BE2C (cell line): ENCODE measurements around the gene ANTXRL.
"Not testable (repeated sequence)": the region's sequence is repeated elsewhere in the genome, so short reads cannot be mapped to it uniquely, and the experiment has no call there.

ENCODE experiments used
- DNase-seq: peaks from one replicate; pipeline ENCODE4 v3.0.0-alpha.2; 2020
- H3K27me3 ChIP-seq: fragments of 250-450 bp; sonication (Bioruptor Pico); 2 replicates; pipeline ENCODE4 v1.5.1; 2020; ENCODE audit warnings: mild to moderate bottlenecking
- H3K36me3 ChIP-seq: fragments of 250-450 bp; sonication (Bioruptor Pico); 2 replicates; pipeline ENCODE4 v1.5.1; 2020; ENCODE audit warnings: mild to moderate bottlenecking
- H3K4me1 ChIP-seq: fragments of 250-450 bp; sonication (Bioruptor Pico); 2 replicates; pipeline ENCODE4 v1.5.1; 2020
- H3K4me3 ChIP-seq: 2 replicates; pipeline ENCODE4 v1.5.1; 2011; ENCODE audit warnings: low read depth, low read length
- H3K9me3 ChIP-seq: fragments of 250-450 bp; sonication (Bioruptor Pico); 2 replicates; pipeline ENCODE4 v1.5.1; 2020
- CTCF ChIP-seq: IDR thresholded peaks from 2 replicates; pipeline ENCODE4 v1.5.1; 2012; ENCODE audit warnings: mild to moderate bottlenecking, low read depth, low read length

ANTXRL gene

GRCh38 chr10:46330894-46331293, 44.1 kb downstream of the ANTXRL start:
- H3K4me1 ChIP-seq = no peaks in the 10 kb centered on the region
- H3K27me3 ChIP-seq = peaks cover 7% of the 10 kb centered on the region; the same call in 1 of the 2 replicates
- no peak for TF ChIP-seq CTCF
- H3K4me3 ChIP-seq = no peak overlapping the region
- no peaks in the 10 kb centered on the region; the same call in 1 of the 2 replicates for H3K36me3 ChIP-seq
- no peaks in the 10 kb centered on the region for H3K9me3 ChIP-seq
- no peak for DNase-seq

- not testable (repeated sequence) for H3K4me3 ChIP-seq, H3K9me3 ChIP-seq, DNase-seq, H3K36me3 ChIP-seq, H3K27me3 ChIP-seq, H3K4me1 ChIP-seq
Measured at GRCh38 chr10:46365484-46365883, 78.7 kb downstream of the ANTXRL start.

GRCh38 chr10:46367209-46367608, 80.4 kb downstream of the ANTXRL start:
- DNase-seq, H3K9me3 ChIP-seq, H3K27me3 ChIP-seq, H3K4me3 ChIP-seq, H3K36me3 ChIP-seq, H3K4me1 ChIP-seq: not testable (repeated sequence)

GRCh38 chr10:46367666-46368240, 81.0 kb downstream of the ANTXRL start:
- not testable (repeated sequence) for H3K36me3 ChIP-seq, DNase-seq, H3K4me1 ChIP-seq, H3K27me3 ChIP-seq, H3K4me3 ChIP-seq, H3K9me3 ChIP-seq

GRCh38 chr10:46368956-46369355, 82.2 kb downstream of the ANTXRL start:
- DNase-seq, H3K4me1 ChIP-seq, H3K36me3 ChIP-seq, H3K27me3 ChIP-seq, H3K9me3 ChIP-seq, H3K4me3 ChIP-seq: not testable (repeated sequence)

- not testable (repeated sequence) for DNase-seq, H3K4me3 ChIP-seq, H3K9me3 ChIP-seq, H3K36me3 ChIP-seq, H3K27me3 ChIP-seq, H3K4me1 ChIP-seq
Measured at GRCh38 chr10:46374410-46374809, 87.6 kb downstream of the ANTXRL start.

- not testable (repeated sequence) for H3K4me1 ChIP-seq, H3K4me3 ChIP-seq, H3K9me3 ChIP-seq
Measured at GRCh38 chr10:46375406-46375805, 88.6 kb downstream of the ANTXRL start, which contains the start of gene ANXA8L1. Gene ANXA8L1 (plus strand): TSS chr10:46375776. CDS start chr10:46375852, 76 bp downstream.

GRCh38 chr10:46377022-46377421, 90.2 kb downstream of the ANTXRL start:
- not testable (repeated sequence) for H3K27me3 ChIP-seq, H3K4me3 ChIP-seq, H3K4me1 ChIP-seq, DNase-seq, H3K36me3 ChIP-seq, H3K9me3 ChIP-seq

More at GRCh38 chr10:46375406-46375805, 88.6 kb downstream of the ANTXRL start, which contains the start of gene ANXA8L1:
- H3K36me3 ChIP-seq, DNase-seq, H3K27me3 ChIP-seq: not testable (repeated sequence)

GRCh38 chr10:46377651-46378050, 90.9 kb downstream of the ANTXRL start:
- not testable (repeated sequence) for H3K9me3 ChIP-seq, H3K4me1 ChIP-seq, H3K36me3 ChIP-seq, H3K27me3 ChIP-seq, H3K4me3 ChIP-seq, DNase-seq

GRCh38 chr10:46378108-46378507, 91.3 kb downstream of the ANTXRL start:
- H3K36me3 ChIP-seq, H3K9me3 ChIP-seq, H3K4me3 ChIP-seq, H3K4me1 ChIP-seq, H3K27me3 ChIP-seq, DNase-seq: not testable (repeated sequence)

GRCh38 chr10:46379233-46379848, 92.5 kb downstream of the ANTXRL start:
- H3K27me3 ChIP-seq, H3K4me1 ChIP-seq, DNase-seq, H3K36me3 ChIP-seq, H3K4me3 ChIP-seq, H3K9me3 ChIP-seq: not testable (repeated sequence)
